Tibial artery (tissue), 4 donors: ENCODE results near the gene TRDN.

Experiments
- DNase-seq, 2 donors: peaks; one replicate each; pipeline ENCODE4 v3.0.0-alpha.2; 2019
- H3K27ac ChIP-seq, 2 donors: fragments of 200-600 bp; sonication (generic) in 1 of 2; 1 replicate in 1 of 2; 2 replicates in 1 of 2; pipeline ENCODE4 v1.5.1; 2018 to 2019; ENCODE audit warnings: mild to moderate bottlenecking in 1 of 2
- H3K27me3 ChIP-seq, 2 donors: fragments of 200-600 bp; sonication (generic) in 1 of 2; one replicate each; pipeline versions ENCODE4 v1.5.1 to v1.6.0; 2016 to 2019
- H3K36me3 ChIP-seq, 3 donors: fragments of 200-600 bp; sonication (generic) in 2 of 3; one replicate each; pipeline ENCODE4 v1.5.1; 2016 to 2019; ENCODE audit warnings: mild to moderate bottlenecking in 2 of 3
- H3K4me1 ChIP-seq, 4 donors: fragments of 200-600 bp; sonication (generic) in 2 of 4; 1 replicate in 3 of 4; 2 replicates in 1 of 4; pipeline ENCODE4 v1.5.1; 2016 to 2019
- H3K4me3 ChIP-seq, 2 donors: fragments of 200-600 bp; sonication (generic) in 1 of 2; 1 replicate in 1 of 2; 2 replicates in 1 of 2; pipeline ENCODE4 v1.5.1; 2018 to 2019; ENCODE audit warnings: mild to moderate bottlenecking in 2 of 2
- H3K9me3 ChIP-seq, 3 donors: fragments of 200-600 bp; sonication (generic) in 1 of 3; one replicate each; pipeline ENCODE4 v1.5.1; 2016 to 2019
- CTCF ChIP-seq, 2 experiments: fragments of 200-600 bp in 1 of 2; fragments of 450-650 bp in 1 of 2; IDR thresholded peaks; one replicate each; pipeline ENCODE4 v1.5.1; 2017 to 2019; ENCODE audit warnings: antibody characterized with exemption in 2 of 2, mild to moderate bottlenecking in 1 of 2, moderate library complexity in 1 of 2
- intact Hi-C: fragments of 100-400 bp; cut with DNase I; formaldehyde crosslinking; loops from one replicate; pipeline ENCODE4 v1.15.0; 2023; ENCODE audit warnings: low total_unique reads

Gene TRDN

GRCh38 chr6:123203928-123204327 lies 432.8 kb downstream of the TRDN start:
- intact Hi-C loops = no loop called here
- no peaks in the 10 kb centered on the region for H3K36me3 ChIP-seq
- H3K27ac ChIP-seq = no peak overlapping the region
- no peaks in the 10 kb centered on the region for H3K4me1 ChIP-seq
- no peak overlapping the region for H3K4me3 ChIP-seq
- H3K27me3 ChIP-seq = no peaks in the 10 kb centered on the region
- DNase-seq = no peak
- TF ChIP-seq CTCF (IDR thresholded peaks at IDR 0.05) = no peak
- H3K9me3 ChIP-seq = peaks cover 0 to 8% (median 0%) of the 10 kb centered on the region in 3 donors

GRCh38 chr6:123201869-123202372 lies 434.8 kb downstream of the TRDN start:
- TF ChIP-seq CTCF (IDR thresholded peaks at IDR 0.05) = no peak
- DNase-seq = no peak
- no peak overlapping the region for H3K4me3 ChIP-seq
- intact Hi-C loops = no loop called here
- H3K27ac ChIP-seq = no peak overlapping the region
- peaks cover 0 to 8% (median 0%) of the 10 kb centered on the region in 3 donors for H3K9me3 ChIP-seq
- no peaks in the 10 kb centered on the region for H3K27me3 ChIP-seq
- H3K4me1 ChIP-seq = no peaks in the 10 kb centered on the region
- no peaks in the 10 kb centered on the region for H3K36me3 ChIP-seq

GRCh38 chr6:123193298-123193697 lies 443.5 kb downstream of the TRDN start:
- H3K4me3 ChIP-seq = no peak overlapping the region
- H3K36me3 ChIP-seq = no peaks in the 10 kb centered on the region
- H3K27ac ChIP-seq = no peak overlapping the region
- no peak for DNase-seq
- TF ChIP-seq CTCF (IDR thresholded peaks at IDR 0.05) = no peak
- intact Hi-C loops = no loop called here
- no peaks in the 10 kb centered on the region for H3K27me3 ChIP-seq
- H3K9me3 ChIP-seq = no peaks in the 10 kb centered on the region
- H3K4me1 ChIP-seq = no peaks in the 10 kb centered on the region

- Histone ChIP-seq H3K27me3 (no peaks in the 10 kb centered on the region), H3K4me3 (no peak overlapping the region), H3K27ac (no peak overlapping the region), H3K4me1 (no peaks in the 10 kb centered on the region), H3K36me3 (no peaks in the 10 kb centered on the region), H3K9me3 (no peaks in the 10 kb centered on the region)
- no peak for DNase-seq
- intact Hi-C loops = no loop called here
- TF ChIP-seq CTCF (IDR thresholded peaks at IDR 0.05) = no peak
Observed at GRCh38 chr6:123189816-123190215, 446.9 kb downstream of the TRDN start.

GRCh38 chr6:123182998-123183397 lies 453.8 kb downstream of the TRDN start:
- DNase-seq = no peak
- no peaks in the 10 kb centered on the region for H3K36me3 ChIP-seq

More at GRCh38 chr6:123182998-123183397, 453.8 kb downstream of the TRDN start:
- Histone ChIP-seq H3K4me1 (no peaks in the 10 kb centered on the region), H3K27me3 (no peaks in the 10 kb centered on the region), H3K9me3 (peaks cover 0 to 11% (median 0%) of the 10 kb centered on the region in 3 donors), H3K27ac (no peak overlapping the region), H3K4me3 (no peak overlapping the region)
- intact Hi-C loops = no loop called here
- TF ChIP-seq CTCF (IDR thresholded peaks at IDR 0.05) = no peak
